IMR-90 (cell line): ENCODE results near the gene SDK1. TPM values are rescaled to one million over a fixed set of nuclear protein-coding genes. Genes with fewer than 3 reads are reported as not detected.

ENCODE experiments used
- ATAC-seq: fragments of 200-7000 bp; cut with Tn5 transposase; 2 replicates; pipeline ENCODE4 v1.9.1; 2020; ENCODE audit warnings: low read depth, mild to moderate bottlenecking, moderate library complexity
- BruUV-seq: library from RNA; stranded (reverse); fragments of 400-500 nt; replicated peaks from 2 replicates; lab custom pipeline; 2021; lab: Mats Ljungman, UMichigan
- CTCF ChIA-PET: fragments of 300-600 bp; formaldehyde crosslinking; extraction: SDS; loops from one replicate; lab custom pipeline; 2021; ENCODE audit warnings: antibody characterized with exemption; lab: Yijun Ruan, JAX
- POLR2A ChIA-PET: fragments of 300-600 bp; sonication (Branson Sonifier 250); formaldehyde crosslinking; loops from one replicate; lab custom pipeline; 2022; ENCODE audit warnings: antibody characterized with exemption; ENCODE audit not compliant: unreplicated experiment; lab: Charles Lee
- DNase-seq: peaks from one replicate; pipeline ENCODE4 v3.0.0; 2013
- H2AFZ ChIP-seq: replicated peaks from 2 replicates; pipeline ENCODE3; 2013; ENCODE audit warnings: low read length, mild to moderate bottlenecking; ENCODE audit not compliant: poor library complexity
- H2AK5ac ChIP-seq: 2 replicates; pipeline ENCODE4 v1.6.1; 2013; ENCODE audit warnings: low read depth, low read length, inconsistent platforms
- H2AK9ac ChIP-seq: replicated peaks from 2 replicates; pipeline ENCODE3; 2013; ENCODE audit warnings: mild to moderate bottlenecking, low read depth, low read length, moderate library complexity; ENCODE audit not compliant: poor library complexity
- H2BK120ac ChIP-seq: 2 replicates; pipeline ENCODE4 v1.6.1; 2013; ENCODE audit warnings: low read depth, low read length, inconsistent platforms
- H2BK15ac ChIP-seq: 3 replicates; pipeline ENCODE4 v1.6.1; 2013; ENCODE audit warnings: low read depth, low read length, inconsistent platforms
- H2BK20ac ChIP-seq: 2 replicates; pipeline ENCODE4 v1.6.1; 2013; ENCODE audit warnings: low read depth, mild to moderate bottlenecking, inconsistent platforms, low read length, moderate library complexity
- H2BK5ac ChIP-seq: 2 replicates; pipeline ENCODE4 v1.6.1; 2013; ENCODE audit warnings: mild to moderate bottlenecking, low read depth, low read length, inconsistent platforms; ENCODE audit not compliant: poor library complexity, severe bottlenecking
- H3K14ac ChIP-seq: replicated peaks from 2 replicates; pipeline ENCODE4 v1.6.1; 2013; ENCODE audit warnings: low read depth, low read length, inconsistent platforms
- H3K18ac ChIP-seq: 2 replicates; pipeline ENCODE4 v1.6.1; 2013; ENCODE audit warnings: low read depth, low read length, control low read depth
- H3K23ac ChIP-seq: 2 replicates; pipeline ENCODE4 v1.6.1; 2013; ENCODE audit warnings: low read depth, low read length, inconsistent platforms
- H3K27ac ChIP-seq: 2 replicates; pipeline ENCODE4 v1.5.1; 2013; ENCODE audit warnings: mild to moderate bottlenecking, control low read depth, low read length; ENCODE audit not compliant: insufficient read depth
- H3K27me3 ChIP-seq: 2 replicates; pipeline ENCODE4 v1.6.1; 2013; ENCODE audit warnings: low read length; ENCODE audit not compliant: control insufficient read depth, insufficient read depth
- H3K36me3 ChIP-seq: 2 replicates; pipeline ENCODE4 v1.6.1; 2013; ENCODE audit warnings: low read length, mixed read lengths; ENCODE audit not compliant: control insufficient read depth, insufficient read depth
- H3K4ac ChIP-seq: 2 replicates; pipeline ENCODE4 v1.6.1; 2013; ENCODE audit warnings: low read depth, low read length, inconsistent platforms
- H3K4me1 ChIP-seq: 2 replicates; pipeline ENCODE4 v1.6.1; 2013; ENCODE audit warnings: low read length, mixed read lengths; ENCODE audit not compliant: control insufficient read depth, insufficient read depth
- H3K4me2 ChIP-seq: 2 replicates; pipeline ENCODE4 v1.6.1; 2013; ENCODE audit warnings: low read depth, mild to moderate bottlenecking, control low read depth, low read length, moderate library complexity
- H3K4me3 ChIP-seq: 2 replicates; pipeline ENCODE4 v1.5.1; 2013; ENCODE audit warnings: low read depth, mild to moderate bottlenecking, control low read depth, low read length, moderate library complexity; ENCODE audit not compliant: insufficient read depth
- H3K56ac ChIP-seq: 2 replicates; pipeline ENCODE4 v1.6.1; 2013; ENCODE audit warnings: low read length, inconsistent platforms; ENCODE audit not compliant: insufficient read depth; ENCODE audit errors: extremely low read depth
- H3K79me1 ChIP-seq, 2 experiments: 2 replicates each; pipeline ENCODE4 v1.6.1; 2013; ENCODE audit warnings: low read length in 2 of 2, inconsistent platforms in 1 of 2, low read depth in 1 of 2
- H3K9ac ChIP-seq: 2 replicates; pipeline ENCODE4 v1.6.1; 2013; ENCODE audit warnings: low read depth, low read length, control low read depth
- H3K9me1 ChIP-seq: 2 replicates; pipeline ENCODE4 v1.6.1; 2013; ENCODE audit warnings: low read length, inconsistent platforms; ENCODE audit not compliant: insufficient read depth
- H3K9me3 ChIP-seq: 2 replicates; pipeline ENCODE4 v1.6.1; 2013; ENCODE audit warnings: low read length; ENCODE audit not compliant: control insufficient read depth, insufficient read depth
- H4K20me1 ChIP-seq: 2 replicates; pipeline ENCODE4 v1.6.1; 2013; ENCODE audit warnings: low read length, inconsistent platforms; ENCODE audit not compliant: insufficient read depth
- H4K5ac ChIP-seq: 2 replicates; pipeline ENCODE4 v1.6.1; 2013; ENCODE audit warnings: mild to moderate bottlenecking, low read depth, low read length, control low read depth
- H4K8ac ChIP-seq, 2 experiments: 2 replicates each; pipeline ENCODE4 v1.6.1; 2013; ENCODE audit warnings: low read depth in 2 of 2, low read length in 2 of 2, control low read depth in 1 of 2, inconsistent platforms in 1 of 2
- H4K91ac ChIP-seq: 2 replicates; pipeline ENCODE4 v1.6.1; 2013; ENCODE audit warnings: low read depth, low read length, inconsistent platforms; ENCODE audit not compliant: insufficient read depth
- BHLHE40 ChIP-seq: fragments of 150-350 bp; IDR thresholded peaks from 2 replicates; pipeline ENCODE4 v1.6.1; 2016; ENCODE audit warnings: mild to moderate bottlenecking, low read depth, low read length
- CEBPB ChIP-seq: IDR thresholded peaks from 2 replicates; pipeline ENCODE4 v1.6.1; 2012; ENCODE audit warnings: low read depth, low read length, improper control_type of control experiment
- CHD1 ChIP-seq: IDR thresholded peaks from 2 replicates; pipeline ENCODE4 v1.6.1; 2012; ENCODE audit warnings: low read depth, low read length, improper control_type of control experiment
- CTCF ChIP-seq: conservative IDR thresholded peaks from 2 replicates; pipeline ENCODE4 v1.5.1; 2012; ENCODE audit warnings: mild to moderate bottlenecking, low read depth, low read length, improper control_type of control experiment
- ELK1 ChIP-seq: fragments of 150-350 bp; IDR thresholded peaks from 2 replicates; pipeline ENCODE4 v1.6.1; 2016; ENCODE audit warnings: low read depth, mild to moderate bottlenecking, low read length, moderate library complexity, borderline replicate concordance
- FOS ChIP-seq: fragments of 150-350 bp; IDR thresholded peaks from 2 replicates; pipeline ENCODE4 v1.6.1; 2016; ENCODE audit warnings: low read depth, low read length
- MAFK ChIP-seq: IDR thresholded peaks from 2 replicates; pipeline ENCODE4 v1.6.1; 2012; ENCODE audit warnings: low read depth, low read length, improper control_type of control experiment
- MAZ ChIP-seq: IDR thresholded peaks from 2 replicates; pipeline ENCODE4 v1.6.1; 2012; ENCODE audit warnings: low read depth, mild to moderate bottlenecking, low read length, improper control_type of control experiment, moderate library complexity, borderline replicate concordance
- MXI1 ChIP-seq: IDR thresholded peaks from 2 replicates; pipeline ENCODE4 v1.6.1; 2012; ENCODE audit warnings: low read depth, mild to moderate bottlenecking, low read length, moderate library complexity, borderline replicate concordance
- NFE2L2 ChIP-seq: fragments of 150-350 bp; IDR thresholded peaks from 2 replicates; pipeline ENCODE4 v1.6.1; 2016; ENCODE audit warnings: low read depth, mild to moderate bottlenecking, low read length
- POLR2A ChIP-seq: IDR thresholded peaks from 2 replicates; pipeline ENCODE4 v1.6.1; 2012; ENCODE audit warnings: mild to moderate bottlenecking, low read depth, low read length
- RAD21 ChIP-seq: IDR thresholded peaks from 2 replicates; pipeline ENCODE4 v1.6.1; 2012; ENCODE audit warnings: low read length, improper control_type of control experiment
- RCOR1 ChIP-seq: IDR thresholded peaks from 2 replicates; pipeline ENCODE4 v1.6.1; 2012; ENCODE audit warnings: mild to moderate bottlenecking, low read length, improper control_type of control experiment; ENCODE audit not compliant: insufficient replicate concordance
- RFX5 ChIP-seq: IDR thresholded peaks from 2 replicates; pipeline ENCODE4 v1.8.0; 2012; ENCODE audit warnings: low read depth, mild to moderate bottlenecking, low read length, moderate library complexity
- SMC3 ChIP-seq: fragments of 150-350 bp; IDR thresholded peaks from 2 replicates; pipeline ENCODE4 v1.6.1; 2016; ENCODE audit warnings: low read depth, mild to moderate bottlenecking, antibody characterized with exemption, low read length, moderate library complexity
- USF2 ChIP-seq: fragments of 150-350 bp; IDR thresholded peaks from 2 replicates; pipeline ENCODE4 v1.6.1; 2017; ENCODE audit warnings: mild to moderate bottlenecking, antibody characterized with exemption, low read length, low read depth
- WGBS, 2 experiments: methylation state at CpG; one replicate each; pipeline versions ENCODE4 v1.1.5 to v1.1.7; 2013; ENCODE audit warnings: missing lambda C conversion rate in 2 of 2; ENCODE audit not compliant: insufficient read length in 1 of 2; ENCODE audit errors: extremely low coverage in 2 of 2; 5-methylcytosine and 5-hydroxymethylcytosine counted together
- dilution Hi-C: fragments of 300-500 bp; cut with HindIII; formaldehyde crosslinking; loops from one replicate; pipeline ENCODE4 v1.14.3; 2018; ENCODE audit warnings: low sequenced_read_pairs; ENCODE audit not compliant: unreplicated experiment
- in situ Hi-C: fragments of 300-500 bp; cut with MboI; formaldehyde crosslinking; loops from 3 replicates; pipeline ENCODE4 v1.14.3; 2019; ENCODE audit warnings: low sequenced_read_pairs, inconsistent platforms, mixed read lengths
- intact Hi-C: fragments of 100-400 bp; cut with micrococcal nuclease; formaldehyde crosslinking; loops from 2 replicates; pipeline ENCODE4 v1.10.0; 2022
- polyA plus RNA-seq, 3 experiments: library from polyadenylated mRNA; depleted of rRNA; stranded (reverse); fragments of >200 nt; gene quantifications; 2 replicates each; pipeline ENCODE4 v1.2.3, GENCODE V29; 2012; ENCODE audit warnings: low replicate concordance in 1 of 3
- total RNA-seq: library from RNA; depleted of rRNA; stranded (reverse); fragments of >200 nt; gene quantifications from 2 replicates; pipeline ENCODE4 v1.2.3, GENCODE V29; 2012

SDK1 gene
- total and polyA plus RNA-seq, 2 of the 4 experiments (the other 2 are of a cell fraction) = 1.5 to 1.6 TPM

- H3K4me1 ChIP-seq = no peaks in the 10 kb centered on the region
- intact Hi-C loops = no loop called here
Observed at GRCh38 chr7:3639253-3639652, 338.2 kb downstream of the SDK1 start.

More at GRCh38 chr7:3639253-3639652, 338.2 kb downstream of the SDK1 start:
- H4K8ac ChIP-seq = no peak overlapping the region
- H2BK15ac ChIP-seq = no peak overlapping the region
- no peak overlapping the region for H4K5ac ChIP-seq
- no peak overlapping the region for H2AK9ac ChIP-seq
- H2BK120ac ChIP-seq = no peak overlapping the region
- H4K91ac ChIP-seq = no peak overlapping the region
- DNase-seq (no peak), ATAC-seq (no peak)
- no peaks in the 10 kb centered on the region for H3K27me3 ChIP-seq
- H3K4me2 ChIP-seq = no peak overlapping the region
- no peak overlapping the region for H3K23ac ChIP-seq
- H2BK20ac ChIP-seq = no peak overlapping the region
- H3K36me3 ChIP-seq = no peaks in the 10 kb centered on the region
- no peak overlapping the region for H3K14ac ChIP-seq
- no peak overlapping the region for H3K4me3 ChIP-seq
- no peaks in the 10 kb centered on the region for H3K79me1 ChIP-seq
- no peak overlapping the region for H3K4ac ChIP-seq
- H2AFZ ChIP-seq = no peak overlapping the region
- no peak overlapping the region for H3K56ac ChIP-seq
- no TSS peak for BruUV-seq
- no peak overlapping the region for H2AK5ac ChIP-seq
- in situ Hi-C loops (no loop called here), dilution Hi-C loops (no loop called here)
- H3K9ac ChIP-seq = no peak overlapping the region
- H3K27ac ChIP-seq = no peak overlapping the region
- no CpG with 5 or more reads among the region's 7 CpGs for WGBS, 2 experiments
- no peak overlapping the region for H2BK5ac ChIP-seq
- no peaks in the 10 kb centered on the region for H4K20me1 ChIP-seq
- H3K18ac ChIP-seq = no peak overlapping the region
- TF ChIP-seq SMC3 = no peak
- no peak for TF ChIP-seq MAFK
- no peak for TF ChIP-seq RCOR1
- TF ChIP-seq BHLHE40 = no peak
- no peak for TF ChIP-seq CHD1
- TF ChIP-seq MAZ = no peak
- TF ChIP-seq POLR2A = no peak
- no peak for TF ChIP-seq RAD21
- TF ChIP-seq FOS = no peak
- no peak for TF ChIP-seq NFE2L2
- no peak for TF ChIP-seq ELK1
- TF ChIP-seq CTCF = no peak
- TF ChIP-seq CEBPB = no peak
- TF ChIP-seq USF2 = no peak
- no peak for TF ChIP-seq MXI1
- TF ChIP-seq RFX5 = no peak
- no peaks in the 10 kb centered on the region for H3K9me3 ChIP-seq
- no peaks in the 10 kb centered on the region for H3K9me1 ChIP-seq
- CTCF ChIA-PET = no interaction called here
- POLR2A ChIA-PET = no interaction called here
